Measurements from ENCODE around the gene FPR1.

- TF ChIP-seq POLR2A (IDR thresholded peaks at IDR 0.05): no peak
- no peak for TF ChIP-seq POLR2AphosphoS5 (IDR thresholded peaks at IDR 0.05)
- TF ChIP-seq CTCF (IDR thresholded peaks at IDR 0.05): no peak
- TF ChIP-seq EP300 (IDR thresholded peaks at IDR 0.05; ENCODE audit: low read depth): no peak
These were observed 29.2 kb downstream of the FPR1 start for GRCh38 chr19:51722492-51722891.

Data from transverse colon (tissue), 4 donors.